RPMI8226 (cell line): ENCODE results near the gene PACS1.

Experiments used
- DNase-seq: peaks from one replicate; pipeline ENCODE4 v3.0.0-alpha.2; 2015

The PACS1 gene

GRCh38 chr11:66189031-66189745 is 119.1 kb downstream of the PACS1 start:
- no peak for DNase-seq

- DNase-seq: no peak
Measured at GRCh38 chr11:66190786-66191185, 120.7 kb downstream of the PACS1 start.

GRCh38 chr11:66192181-66192863 is 122.2 kb downstream of the PACS1 start:
- no peak for DNase-seq

- DNase-seq: no peak
Measured at GRCh38 chr11:66194391-66194790, 124.3 kb downstream of the PACS1 start.

GRCh38 chr11:66195867-66196266 is 125.8 kb downstream of the PACS1 start:
- DNase-seq: no peak

- no peak for DNase-seq
Measured at GRCh38 chr11:66203847-66204246, 133.8 kb downstream of the PACS1 start.

- no peak for DNase-seq
Measured at GRCh38 chr11:66204412-66204811, 134.3 kb downstream of the PACS1 start.

GRCh38 chr11:66207816-66208215 is 137.7 kb downstream of the PACS1 start:
- no peak for DNase-seq

GRCh38 chr11:66211100-66211499 is 141.0 kb downstream of the PACS1 start:
- no peak for DNase-seq

- DNase-seq: no peak
Measured at GRCh38 chr11:66216911-66217310, 146.8 kb downstream of the PACS1 start.

- no peak for DNase-seq
Measured at GRCh38 chr11:66218036-66218435, 148.0 kb downstream of the PACS1 start.

- no peak for DNase-seq
Measured at GRCh38 chr11:66218846-66219620, 149.0 kb downstream of the PACS1 start.

- DNase-seq: no peak
Measured at GRCh38 chr11:66219846-66220565, 149.9 kb downstream of the PACS1 start.

GRCh38 chr11:66220566-66220935 is 150.5 kb downstream of the PACS1 start:
- no peak for DNase-seq

GRCh38 chr11:66221012-66221411 is 150.9 kb downstream of the PACS1 start:
- DNase-seq: no peak

- DNase-seq: no peak
Measured at GRCh38 chr11:66221726-66222236, 151.7 kb downstream of the PACS1 start.

GRCh38 chr11:66222358-66223149 is 152.5 kb downstream of the PACS1 start:
- DNase-seq: peak; percentile 97

GRCh38 chr11:66224226-66224855 is 154.3 kb downstream of the PACS1 start:
- no peak for DNase-seq

GRCh38 chr11:66225066-66225465 is 155.0 kb downstream of the PACS1 start:
- DNase-seq: no peak

- DNase-seq: no peak
Measured at GRCh38 chr11:66226101-66226500, 156.0 kb downstream of the PACS1 start.

GRCh38 chr11:66227700-66228099 is 157.6 kb downstream of the PACS1 start:
- no peak for DNase-seq

- no peak for DNase-seq
Measured at GRCh38 chr11:66228521-66228920, 158.4 kb downstream of the PACS1 start.
